DND-41 (cell line): ENCODE results near the gene TRAIP.

Experiments used
- ATAC-seq: fragments of 200-7000 bp; cut with Tn5 transposase; 3 replicates; pipeline ENCODE4 v1.9.1; 2021; ENCODE audit warnings: low read depth; ENCODE audit not compliant: insufficient read depth
- DNase-seq: peaks from one replicate; pipeline ENCODE4 v3.0.0-alpha.2; 2020
- H2AFZ ChIP-seq: 2 replicates; pipeline ENCODE4 v1.6.0; 2012; ENCODE audit warnings: low read depth, low read length
- H3K27ac ChIP-seq: 2 replicates; pipeline ENCODE4 v1.5.1; 2012; ENCODE audit warnings: low read length, inconsistent platforms
- H3K27me3 ChIP-seq: fragments of 200-600 bp; sonication (generic); 2 replicates; pipeline ENCODE4 v1.6.0; 2012; ENCODE audit warnings: low read length, mild to moderate bottlenecking, inconsistent platforms; ENCODE audit not compliant: insufficient read depth, poor library complexity
- H3K36me3 ChIP-seq: 2 replicates; pipeline ENCODE4 v1.5.1; 2012; ENCODE audit warnings: low read length, inconsistent platforms; ENCODE audit not compliant: insufficient read depth
- H3K4me1 ChIP-seq: 2 replicates; pipeline ENCODE4 v1.5.1; 2012; ENCODE audit warnings: mild to moderate bottlenecking, low read length; ENCODE audit not compliant: insufficient read depth
- H3K4me2 ChIP-seq: 2 replicates; pipeline ENCODE4 v1.6.0; 2012; ENCODE audit warnings: mild to moderate bottlenecking, moderate library complexity, low read length, inconsistent platforms; ENCODE audit not compliant: insufficient read depth
- H3K4me3 ChIP-seq, 2 experiments: fragments of 200-600 bp in 1 of 2; shearing (Covaris generic) in 1 of 2; 2 replicates each; pipeline ENCODE4 v1.5.1; 2012 to 2016; ENCODE audit warnings: inconsistent platforms in 2 of 2, low read length in 2 of 2, mild to moderate bottlenecking in 2 of 2, low read depth in 1 of 2, moderate library complexity in 1 of 2
- H3K79me2 ChIP-seq: 2 replicates; pipeline ENCODE4 v1.6.0; 2012; ENCODE audit warnings: low read length, inconsistent platforms; ENCODE audit not compliant: insufficient read depth
- H3K9ac ChIP-seq: 2 replicates; pipeline ENCODE4 v1.6.0; 2012; ENCODE audit warnings: low read depth, mild to moderate bottlenecking, inconsistent platforms, low read length, moderate library complexity
- H3K9me3 ChIP-seq: 2 replicates; pipeline ENCODE4 v1.5.1; 2012; ENCODE audit warnings: low read length, moderate library complexity, mild to moderate bottlenecking, inconsistent platforms; ENCODE audit not compliant: insufficient read depth, severe bottlenecking
- H4K20me1 ChIP-seq: 2 replicates; pipeline ENCODE4 v1.6.0; 2012; ENCODE audit warnings: low read length; ENCODE audit not compliant: insufficient read depth
- EZH2 ChIP-seq: IDR thresholded peaks from 3 replicates; pipeline ENCODE4 v1.6.1; 2012; ENCODE audit warnings: borderline replicate concordance, low read depth, mild to moderate bottlenecking, moderate library complexity, low read length, inconsistent platforms; ENCODE audit not compliant: severe bottlenecking
- TF ChIP-seq, protein P1 (sequence below): IDR thresholded peaks from 2 replicates; pipeline ENCODE4 v1.5.1; 2012; ENCODE audit warnings: borderline replicate concordance, low read length, moderate library complexity, mild to moderate bottlenecking; ENCODE audit not compliant: poor library complexity, severe bottlenecking; ENCODE audit errors: extremely low read depth

The TRAIP gene

GRCh38 chr3:49779358-49780079 lies 76.8 kb downstream of the TRAIP start:
- H3K4me3 ChIP-seq, result no peak overlapping the region
- H3K27ac ChIP-seq, result no peak overlapping the region
- no peak overlapping the region for H3K9ac ChIP-seq
- H4K20me1 ChIP-seq, result peaks cover 38% of the 10 kb centered on the region
- no peak overlapping the region for H3K4me2 ChIP-seq
- no peaks in the 10 kb centered on the region for H3K27me3 ChIP-seq
- H2AFZ ChIP-seq, result no peak overlapping the region
- H3K36me3 ChIP-seq, result peaks cover 52% of the 10 kb centered on the region
- DNase-seq (no peak), ATAC-seq (no peak)
- TF ChIP-seq, protein P1, sequence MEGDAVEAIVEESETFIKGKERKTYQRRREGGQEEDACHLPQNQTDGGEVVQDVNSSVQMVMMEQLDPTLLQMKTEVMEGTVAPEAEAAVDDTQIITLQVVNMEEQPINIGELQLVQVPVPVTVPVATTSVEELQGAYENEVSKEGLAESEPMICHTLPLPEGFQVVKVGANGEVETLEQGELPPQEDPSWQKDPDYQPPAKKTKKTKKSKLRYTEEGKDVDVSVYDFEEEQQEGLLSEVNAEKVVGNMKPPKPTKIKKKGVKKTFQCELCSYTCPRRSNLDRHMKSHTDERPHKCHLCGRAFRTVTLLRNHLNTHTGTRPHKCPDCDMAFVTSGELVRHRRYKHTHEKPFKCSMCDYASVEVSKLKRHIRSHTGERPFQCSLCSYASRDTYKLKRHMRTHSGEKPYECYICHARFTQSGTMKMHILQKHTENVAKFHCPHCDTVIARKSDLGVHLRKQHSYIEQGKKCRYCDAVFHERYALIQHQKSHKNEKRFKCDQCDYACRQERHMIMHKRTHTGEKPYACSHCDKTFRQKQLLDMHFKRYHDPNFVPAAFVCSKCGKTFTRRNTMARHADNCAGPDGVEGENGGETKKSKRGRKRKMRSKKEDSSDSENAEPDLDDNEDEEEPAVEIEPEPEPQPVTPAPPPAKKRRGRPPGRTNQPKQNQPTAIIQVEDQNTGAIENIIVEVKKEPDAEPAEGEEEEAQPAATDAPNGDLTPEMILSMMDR, result no peak
- TF ChIP-seq EZH2, result no peak
- H3K4me1 ChIP-seq, result peaks cover 26% of the 10 kb centered on the region
- H3K79me2 ChIP-seq, result peaks cover 98% of the 10 kb centered on the region
- H3K9me3 ChIP-seq, result no peaks in the 10 kb centered on the region
